Activated naive CD4-positive, alpha-beta T cell treated with anti-CD3 and anti-CD28 coated beads, Interleukin-2, amount 10 ng/mL, durations not matched to agents 5 hours and 36 hours (primary cell): ENCODE measurements around the gene ZNF610. TPM values are rescaled to one million over a fixed set of nuclear protein-coding genes. Genes with fewer than 3 reads are reported as not detected.

Experiments used
- total RNA-seq, 2 experiments: library from RNA; stranded (reverse); gene quantifications; one replicate each; pipeline ENCODE4 v1.2.3, GENCODE V29; 2021

ZNF610 gene
- 1 to 10 TPM in 1 of 2 experiments, under 1 TPM in 1; 0.81 to 1.1 TPM for total RNA-seq

GRCh38 chr19:52336117-52336790 lies at the start of gene ZNF610:
TSS of gene ZNF610 (plus strand) at chr19:52336243. CDS start at chr19:52349173, 12,930 bp downstream.

GRCh38 chr19:52296773-52297600 lies 39.1 kb upstream of the ZNF610 start, which contains the start of gene ZNF480:
TSS of gene ZNF480 (plus strand) at chr19:52297169. CDS start at chr19:52300413, 3,244 bp downstream.

DNA sequence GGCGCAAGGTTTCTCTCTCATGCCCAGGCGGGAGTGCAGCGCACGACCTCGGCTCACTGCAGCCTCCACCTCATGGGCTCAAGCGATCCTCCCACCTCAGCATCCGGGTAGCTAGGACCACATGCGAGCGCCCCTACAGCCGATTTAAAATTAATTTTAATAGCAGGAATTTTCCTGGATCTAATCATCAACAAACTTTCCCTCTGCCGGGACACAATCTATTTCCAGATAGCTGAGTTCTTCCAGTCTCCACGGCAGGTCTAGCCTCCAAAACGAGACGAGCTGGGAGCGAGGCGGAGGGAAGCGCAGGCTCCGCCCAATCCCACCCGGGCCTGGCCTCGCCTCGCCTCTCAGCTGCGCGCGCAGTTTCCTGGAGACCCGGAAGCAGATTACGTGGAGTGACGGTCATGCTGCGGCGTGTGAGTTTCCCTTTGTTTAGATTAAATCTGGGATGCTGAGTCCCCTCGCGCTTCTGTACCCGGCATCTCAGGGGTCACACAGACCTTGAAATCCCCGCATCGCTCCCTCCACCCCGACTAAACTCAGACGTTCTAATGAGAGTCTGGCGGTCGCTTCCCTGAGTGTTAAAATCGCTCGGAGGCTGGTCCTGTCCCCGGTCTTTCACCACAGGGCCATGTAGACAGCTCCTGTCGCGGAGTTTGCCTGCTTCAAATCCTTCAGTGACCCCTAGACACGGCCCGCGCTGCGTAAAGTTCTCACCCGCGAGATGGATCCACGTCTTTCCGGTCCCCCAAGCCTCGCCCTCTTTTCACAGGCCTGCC lies 33.7 kb downstream of the ZNF610 start, which contains the start of gene ZNF880:
TSS of gene ZNF880 (plus strand) at position 365 of the 782 bp plus-strand sequence. CDS start at position 408, 43 bp downstream.

DNA sequence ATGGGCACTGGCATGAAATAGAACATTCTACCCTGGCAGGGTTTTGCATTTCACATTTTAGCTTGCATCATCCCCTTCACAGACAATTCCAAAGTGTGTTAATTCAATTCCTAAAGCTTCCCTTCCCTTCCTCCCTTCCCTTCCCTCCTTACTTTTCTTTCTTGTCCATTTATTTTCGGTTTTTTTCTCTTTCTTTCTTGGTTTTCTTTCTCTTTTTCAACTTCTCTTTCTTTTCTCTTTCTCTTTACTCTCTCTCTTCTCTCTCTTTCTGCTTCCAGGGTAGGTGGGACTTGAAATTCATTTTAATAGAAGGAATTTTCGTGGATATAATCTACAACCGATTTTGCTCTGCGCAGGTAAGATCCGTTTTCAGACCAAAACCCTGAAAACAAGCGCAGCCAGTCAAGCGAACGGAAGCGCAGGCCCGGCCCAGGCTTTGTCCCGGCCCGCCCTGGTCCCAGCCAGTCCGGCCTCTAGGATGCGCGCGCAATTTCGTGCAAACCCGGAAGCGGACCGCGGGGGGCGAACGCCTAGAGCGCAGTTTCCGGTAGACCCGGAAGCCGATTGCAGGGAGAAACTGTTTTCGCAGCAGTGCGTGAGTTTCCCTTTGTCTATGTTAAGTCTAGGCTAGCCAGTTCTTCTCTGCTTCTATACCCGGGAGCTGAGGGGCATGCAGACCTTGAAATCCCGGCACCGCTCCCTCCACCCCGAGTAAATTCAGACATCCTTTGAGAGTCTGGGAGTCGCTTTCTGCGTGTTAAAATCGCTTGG lies 61.5 kb downstream of the ZNF610 start, which contains the start of gene ZNF528:
TSS of gene ZNF528 (plus strand) at position 540 of the 771 bp plus-strand sequence. CDS start 4,165 bp downstream, outside the sequence.

Other genes starting within 250 kb of the ZNF610 start
- gene ZNF841, start 240.5 kb upstream of the ZNF610 start, total RNA-seq, result 10 to 100 TPM; 30.4 to 30.7 TPM
- gene ZNF616, start 196.3 kb upstream of the ZNF610 start, total RNA-seq, result 1 to 10 TPM; 9.3 to 9.4 TPM
- 10 to 100 TPM; 23.2 to 27.9 TPM for gene ZNF836, start 164.6 kb upstream of the ZNF610 start, total RNA-seq
- 100 to 1,000 TPM; 193 to 200 TPM for gene PPP2R1A, start 146.2 kb upstream of the ZNF610 start, total RNA-seq
- gene ZNF766, start 66.7 kb upstream of the ZNF610 start, total RNA-seq, result 10 to 100 TPM; 26.0 to 28.0 TPM
- gene ZNF480, start 39.1 kb upstream of the ZNF610 start, total RNA-seq, result 10 to 100 TPM; 16.3 to 19.8 TPM
- 10 to 100 TPM; 19.0 to 19.3 TPM for gene ZNF880, start 33.7 kb downstream of the ZNF610 start, total RNA-seq
- 10 to 100 TPM; 12.7 to 16.5 TPM for gene ZNF528, start 61.6 kb downstream of the ZNF610 start, total RNA-seq
- not detected for gene ZNF534, start 92.9 kb downstream of the ZNF610 start, total RNA-seq
- 1 to 10 TPM; 2.5 to 2.8 TPM for gene ZNF578, start 117.3 kb downstream of the ZNF610 start, total RNA-seq
- gene ZNF808, start 191.4 kb downstream of the ZNF610 start, total RNA-seq, result 10 to 100 TPM; 41.1 to 41.7 TPM
- 10 to 100 TPM; 31.0 to 34.6 TPM for gene ZNF701, start 234.0 kb downstream of the ZNF610 start, total RNA-seq